GM15510 (cell line): Measurements from ENCODE around the gene GAB3.

ENCODE experiments used
- POLR2A ChIP-seq: IDR thresholded peaks from 3 replicates; pipeline ENCODE4 v1.6.1; 2011; ENCODE audit warnings: borderline replicate concordance; ENCODE audit not compliant: insufficient read length; ENCODE audit errors: extremely low read depth

GAB3 gene

GRCh38 chrX:154750301-154751202, at the start of gene GAB3:
TSS of gene GAB3 (minus strand) at chrX:154751077. CDS start at chrX:154751025, 52 bp downstream.
- TF ChIP-seq POLR2A: no peak

- no peak for TF ChIP-seq POLR2A
Measured at GRCh38 chrX:154799556-154800348, 48.9 kb upstream of the GAB3 start.

- TF ChIP-seq POLR2A: no peak
Measured at GRCh38 chrX:154797006-154797405, 46.1 kb upstream of the GAB3 start.

- no peak for TF ChIP-seq POLR2A
Measured at GRCh38 chrX:154795016-154795415, 44.1 kb upstream of the GAB3 start.

- no peak for TF ChIP-seq POLR2A
Measured at GRCh38 chrX:154793084-154793795, 42.4 kb upstream of the GAB3 start.

- TF ChIP-seq POLR2A: no peak
Measured at GRCh38 chrX:154791939-154792338, 41.1 kb upstream of the GAB3 start.

GRCh38 chrX:154791467-154791866, 40.6 kb upstream of the GAB3 start:
- TF ChIP-seq POLR2A: no peak

GRCh38 chrX:154785716-154786115, 34.8 kb upstream of the GAB3 start:
- TF ChIP-seq POLR2A: no peak

GRCh38 chrX:154784149-154784995, 33.5 kb upstream of the GAB3 start:
- no peak for TF ChIP-seq POLR2A

- TF ChIP-seq POLR2A: no peak
Measured at GRCh38 chrX:154780968-154781367, 30.1 kb upstream of the GAB3 start.

GRCh38 chrX:154779261-154779660, 28.4 kb upstream of the GAB3 start:
- no peak for TF ChIP-seq POLR2A

GRCh38 chrX:154776753-154777152, 25.9 kb upstream of the GAB3 start:
- TF ChIP-seq POLR2A: no peak

GRCh38 chrX:154775419-154776349, 24.8 kb upstream of the GAB3 start:
- no peak for TF ChIP-seq POLR2A
